ENCODE data around the gene KCNJ2.

Gene KCNJ2

GRCh38 chr17:70136131-70136530 lies 33.2 kb upstream of the KCNJ2 start:
- TF ChIP-seq CTCF (IDR thresholded peaks at IDR 0.05; ENCODE audit: low read depth, low read length) = no peak

GRCh38 chr17:70137451-70138230 lies 31.7 kb upstream of the KCNJ2 start:
- DNase-seq (ENCODE audit: extremely low read depth, low read depth) = peak; percentile 88
- TF ChIP-seq CTCF (IDR thresholded peaks at IDR 0.05; ENCODE audit: low read depth, low read length) = no peak; the same call in 1 of the 2 replicates

More at GRCh38 chr17:70136131-70136530, 33.2 kb upstream of the KCNJ2 start:
- no peak for DNase-seq (ENCODE audit: extremely low read depth, low read depth)

GRCh38 chr17:70138291-70138865 lies 31.0 kb upstream of the KCNJ2 start:
- TF ChIP-seq CTCF (IDR thresholded peaks at IDR 0.05; ENCODE audit: low read depth, low read length) = no peak
- peak; percentile 93 for DNase-seq (ENCODE audit: extremely low read depth, low read depth)

GRCh38 chr17:70139449-70139993 lies 29.8 kb upstream of the KCNJ2 start:
- no peak for TF ChIP-seq CTCF (IDR thresholded peaks at IDR 0.05; ENCODE audit: low read depth, low read length)
- DNase-seq (ENCODE audit: extremely low read depth, low read depth) = no peak

GRCh38 chr17:70144260-70144846 lies 25.0 kb upstream of the KCNJ2 start:
- no peak for DNase-seq (ENCODE audit: extremely low read depth, low read depth)
- peak; percentile 50 for TF ChIP-seq CTCF (IDR thresholded peaks at IDR 0.05; ENCODE audit: low read depth, low read length)

GRCh38 chr17:70153210-70153609 lies 16.1 kb upstream of the KCNJ2 start:
- no peak for DNase-seq (ENCODE audit: extremely low read depth, low read depth)
- no peak for TF ChIP-seq CTCF (IDR thresholded peaks at IDR 0.05; ENCODE audit: low read depth, low read length)

- no peak for DNase-seq (ENCODE audit: extremely low read depth, low read depth)
- no peak for TF ChIP-seq CTCF (IDR thresholded peaks at IDR 0.05; ENCODE audit: low read depth, low read length)
Observed at GRCh38 chr17:70157151-70157550, 12.2 kb upstream of the KCNJ2 start.

Measured in AG09319 (cell line).